ENCODE data around the gene UPP2. TPM values are rescaled to one million over a fixed set of nuclear protein-coding genes. Genes with fewer than 3 reads are reported as not detected.

The UPP2 gene
- total and polyA plus RNA-seq, 2 of the 8 experiments (the other 6 are each of a cell fraction or from before 2014, with no cell fraction given), result not detected

DNA sequence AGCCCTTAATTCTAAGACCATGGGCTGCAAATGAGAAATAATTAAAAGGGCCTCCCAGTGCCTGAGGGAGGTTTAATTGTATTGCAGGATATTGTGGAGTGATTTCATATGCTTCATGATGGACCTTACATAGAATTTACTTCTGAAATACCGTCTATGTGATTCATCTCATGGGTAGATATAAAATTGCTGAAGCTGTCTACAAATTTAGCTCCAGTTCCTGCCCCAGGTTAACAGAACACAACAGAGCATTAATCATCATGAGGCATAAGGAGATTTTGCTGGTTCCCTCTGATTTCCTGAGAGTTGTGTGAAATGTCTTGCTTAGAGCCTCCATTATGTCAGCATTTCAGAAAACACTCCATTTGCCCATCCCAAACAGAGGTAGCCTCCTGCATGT, 770 bp downstream of the UPP2 start (continued):
- TF ChIP-seq EP300 (IDR thresholded peaks at IDR 0.05; ENCODE audit: borderline replicate concordance in 1 of 2, low read depth in 2 of 2, low read length in 2 of 2) (no peak), POLR2A (IDR thresholded peaks at IDR 0.05; ENCODE audit: control extremely low read depth in 1 of 2, low read depth in 2 of 2, low read length in 2 of 2) (no peak), YY1 (IDR thresholded peaks at IDR 0.05; ENCODE audit: low read depth, low read length) (no peak), POLR2AphosphoS5 (IDR thresholded peaks at IDR 0.05; ENCODE audit: low read depth, low read length) (no peak), SIRT6 (IDR thresholded peaks at IDR 0.05; ENCODE audit: low read length) (no peak), SIN3A (conservative IDR thresholded peaks at IDR 0.05 in 1 of 2, IDR thresholded peaks at IDR 0.05 in 1 of 2; ENCODE audit: low read depth in 1 of 2, low read length in 2 of 2) (no peak)
